Cardiac fibroblast (primary cell): Measurements from ENCODE around the gene IGF2R.

Source experiments
- DNase-seq, 2 donors: peaks; one replicate each; pipeline versions ENCODE4 v3.0.0 to v3.0.0-alpha.2; 2010; ENCODE audit warnings: low read depth in 2 of 2
- H3K4me3 ChIP-seq, 2 donors: replicated peaks in 1 of 2; 1 replicate in 1 of 2; 2 replicates in 1 of 2; pipeline ENCODE4 v1.5.1; 2011; ENCODE audit warnings: low read depth in 2 of 2, low read length in 2 of 2, mild to moderate bottlenecking in 2 of 2, moderate library complexity in 1 of 2
- TF ChIP-seq, protein P1 (sequence below): IDR thresholded peaks from one replicate; pipeline ENCODE4 v1.5.1; 2011; ENCODE audit warnings: low read depth, mild to moderate bottlenecking, low read length, inconsistent platforms

IGF2R gene

DNA sequence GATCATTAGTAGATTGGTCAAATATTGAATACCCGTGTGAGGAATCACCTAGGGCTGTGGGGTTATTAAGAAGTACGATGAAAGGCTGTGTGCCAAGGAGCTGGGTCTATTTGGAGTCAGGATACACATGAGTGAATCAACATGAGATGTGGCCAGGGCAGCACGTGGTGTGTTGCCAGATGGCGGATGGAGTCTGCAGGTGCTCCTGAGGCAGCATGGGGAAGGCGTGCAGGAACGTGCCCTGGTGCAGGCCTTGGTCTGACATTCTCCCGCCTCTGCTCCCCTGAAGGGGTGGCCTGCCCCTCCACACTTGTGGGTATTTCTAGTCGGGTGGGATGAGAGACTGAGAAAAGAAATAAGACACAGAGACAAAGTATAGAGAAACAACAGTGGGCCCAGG is 113.7 kb downstream of the IGF2R start:
- DNase-seq, result no peak
- no peak overlapping the region for H3K4me3 ChIP-seq
- TF ChIP-seq, protein P1, sequence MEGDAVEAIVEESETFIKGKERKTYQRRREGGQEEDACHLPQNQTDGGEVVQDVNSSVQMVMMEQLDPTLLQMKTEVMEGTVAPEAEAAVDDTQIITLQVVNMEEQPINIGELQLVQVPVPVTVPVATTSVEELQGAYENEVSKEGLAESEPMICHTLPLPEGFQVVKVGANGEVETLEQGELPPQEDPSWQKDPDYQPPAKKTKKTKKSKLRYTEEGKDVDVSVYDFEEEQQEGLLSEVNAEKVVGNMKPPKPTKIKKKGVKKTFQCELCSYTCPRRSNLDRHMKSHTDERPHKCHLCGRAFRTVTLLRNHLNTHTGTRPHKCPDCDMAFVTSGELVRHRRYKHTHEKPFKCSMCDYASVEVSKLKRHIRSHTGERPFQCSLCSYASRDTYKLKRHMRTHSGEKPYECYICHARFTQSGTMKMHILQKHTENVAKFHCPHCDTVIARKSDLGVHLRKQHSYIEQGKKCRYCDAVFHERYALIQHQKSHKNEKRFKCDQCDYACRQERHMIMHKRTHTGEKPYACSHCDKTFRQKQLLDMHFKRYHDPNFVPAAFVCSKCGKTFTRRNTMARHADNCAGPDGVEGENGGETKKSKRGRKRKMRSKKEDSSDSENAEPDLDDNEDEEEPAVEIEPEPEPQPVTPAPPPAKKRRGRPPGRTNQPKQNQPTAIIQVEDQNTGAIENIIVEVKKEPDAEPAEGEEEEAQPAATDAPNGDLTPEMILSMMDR, result no peak

DNA sequence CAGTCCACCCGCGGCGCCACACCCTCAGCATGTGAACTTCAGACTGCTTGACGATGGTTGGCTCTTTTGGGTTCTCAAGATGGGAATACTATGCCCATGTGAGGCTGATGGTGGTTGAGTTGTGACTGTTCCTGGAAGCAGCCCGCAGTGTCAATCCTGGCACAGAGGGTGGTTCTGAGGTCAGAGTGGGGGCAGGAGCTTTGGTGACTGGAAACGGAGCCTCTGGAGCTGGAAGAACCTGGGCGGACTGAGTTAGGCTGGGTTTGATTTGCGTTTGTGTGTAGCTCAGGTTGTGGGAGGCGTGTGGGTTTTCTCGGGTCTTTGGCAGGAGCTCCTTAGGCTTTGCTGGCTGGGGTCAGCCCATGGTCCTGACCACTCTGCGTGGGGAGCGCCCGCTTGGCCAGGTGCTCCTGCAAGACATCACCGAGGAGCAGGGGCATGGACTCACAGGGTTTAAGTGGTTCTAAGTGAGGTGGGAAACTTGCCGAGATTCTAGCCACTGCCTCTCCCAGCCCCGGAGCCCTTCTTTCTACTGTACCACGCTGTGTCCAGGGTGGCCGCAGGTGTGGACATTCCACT is 115.4 kb downstream of the IGF2R start:
- DNase-seq, result no peak
- H3K4me3 ChIP-seq, result no peak overlapping the region
- TF ChIP-seq, protein P1, result no peak

DNA sequence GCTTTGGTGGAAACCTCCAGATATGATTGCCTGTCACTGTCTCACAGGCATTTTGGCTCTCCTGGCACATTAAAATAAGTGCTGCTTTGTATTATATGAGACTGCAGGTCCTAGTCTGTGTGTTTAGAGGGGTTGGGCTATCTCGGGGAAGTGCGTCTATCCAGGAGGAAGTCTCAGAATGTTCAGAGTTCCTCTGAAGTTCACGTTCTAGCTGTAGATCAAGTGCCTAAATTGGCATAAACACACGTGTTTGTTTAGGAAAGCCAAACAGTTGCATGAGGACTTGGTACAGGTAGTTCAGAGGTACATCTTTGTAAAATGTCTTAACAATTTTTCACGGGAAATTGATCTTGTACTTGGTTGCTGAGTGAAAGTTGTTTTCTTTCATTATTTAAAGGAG is 116.3 kb downstream of the IGF2R start:
- DNase-seq, result no peak
- TF ChIP-seq, protein P1, result no peak
- H3K4me3 ChIP-seq, result no peak overlapping the region

DNA sequence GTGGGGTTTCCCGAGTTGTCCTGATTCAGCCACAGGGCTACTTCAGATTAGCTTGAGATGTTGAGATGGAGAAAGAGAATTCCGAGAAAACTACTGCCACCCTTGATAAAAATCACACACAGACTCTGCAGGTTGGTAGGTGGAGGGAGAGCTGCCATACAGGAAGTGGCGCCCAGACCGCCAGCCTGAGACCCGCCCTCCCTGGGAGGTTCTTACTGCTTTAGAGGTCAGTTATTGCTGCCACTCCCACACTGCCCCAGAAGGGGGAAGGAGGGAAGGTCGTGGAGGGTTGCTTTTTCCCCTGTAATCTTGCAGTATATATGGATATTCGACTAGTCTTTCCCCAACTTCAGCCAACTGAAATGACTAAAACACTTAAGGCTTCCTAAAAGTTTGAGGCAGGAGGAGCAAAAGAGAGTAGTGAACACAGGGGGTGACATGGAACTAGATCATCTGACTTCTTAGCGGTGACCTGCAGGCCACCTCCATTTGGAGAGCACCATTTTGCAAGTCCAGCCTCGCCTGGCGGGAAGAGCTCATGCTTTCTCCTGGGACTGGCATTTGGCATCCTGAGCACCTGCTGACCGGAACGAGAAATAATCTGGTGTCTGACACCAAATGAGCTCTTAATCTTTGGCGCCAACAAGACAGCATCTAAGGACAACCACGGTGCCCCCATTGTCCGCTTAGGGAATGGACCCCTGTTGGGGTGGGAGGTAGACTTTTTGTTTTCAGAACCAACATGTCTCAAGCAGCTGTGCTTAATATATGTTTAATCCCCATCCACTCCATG is 117.0 kb downstream of the IGF2R start:
- TF ChIP-seq, protein P1, result no peak
- no peak for DNase-seq
- no peak overlapping the region for H3K4me3 ChIP-seq

DNA sequence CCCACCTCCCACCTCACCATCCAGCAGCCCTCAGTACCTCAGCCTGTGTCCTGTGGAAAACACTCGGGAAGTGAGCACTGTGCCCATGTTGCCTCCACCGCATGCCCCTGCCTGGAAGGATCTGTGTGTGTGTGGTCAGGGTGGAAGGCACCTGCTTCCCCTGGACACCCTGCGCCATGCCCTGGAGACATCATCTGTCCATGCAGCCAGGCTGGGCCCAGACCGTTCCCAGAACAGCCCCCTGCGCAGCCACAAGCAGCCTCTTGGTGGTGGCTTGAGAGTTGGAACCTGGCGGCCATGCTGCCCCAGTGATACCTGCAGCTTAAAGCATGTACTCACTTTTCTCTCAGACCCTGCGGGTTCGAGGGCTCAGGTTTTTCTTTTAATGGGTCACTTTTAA is 117.9 kb downstream of the IGF2R start:
- H3K4me3 ChIP-seq, result no peak overlapping the region
- no peak for DNase-seq
- TF ChIP-seq, protein P1, result no peak

DNA sequence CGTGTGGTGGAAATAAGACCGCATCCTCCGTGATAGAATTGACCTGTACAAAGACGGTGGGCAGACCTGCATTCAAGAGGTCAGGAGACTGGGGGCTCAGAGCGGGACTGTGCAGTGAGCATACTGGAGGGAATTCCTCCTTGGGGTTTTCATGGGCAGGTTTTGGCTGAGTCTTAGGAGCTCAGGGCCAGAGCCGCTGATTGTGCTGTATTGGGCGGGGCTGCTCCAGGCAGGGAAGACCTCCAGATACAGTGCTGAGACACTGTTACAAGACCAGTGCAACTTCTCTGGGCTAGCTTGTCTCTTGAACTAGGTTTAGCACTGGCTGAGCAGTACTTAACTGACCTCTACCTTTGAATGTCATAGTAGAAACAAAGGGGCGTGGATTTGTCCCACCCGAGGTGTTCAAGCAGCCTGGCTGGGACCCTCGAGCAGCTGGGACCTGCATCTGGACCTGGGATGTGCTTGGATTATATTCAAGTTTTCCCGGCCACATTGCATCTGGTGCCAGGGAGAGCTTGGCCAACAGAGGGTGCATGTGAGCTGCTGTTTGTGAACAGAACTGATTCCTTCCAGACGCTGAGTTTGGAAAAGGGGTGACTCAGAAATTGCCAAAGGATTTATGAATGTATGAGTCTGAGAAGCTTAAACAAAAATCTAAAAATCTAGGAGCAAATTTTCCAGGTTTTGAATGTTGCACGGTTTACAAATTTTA is 119.3 kb downstream of the IGF2R start:
- no peak overlapping the region for H3K4me3 ChIP-seq
- DNase-seq, result peak; percentile 86 to 88
- TF ChIP-seq, protein P1, result peak; percentile 92
